HG02973 (cell line): ENCODE measurements around the gene HSF5.
A peak's percentile ranks its signal among the peaks of the same experiment; 100 is the strongest.
"Not testable (repeated sequence)": the region's sequence is repeated elsewhere in the genome, so short reads cannot be mapped to it uniquely, and the experiment has no call there.

ENCODE experiments used
- ATAC-seq: cut with Tn5 transposase; IDR thresholded peaks from one replicate; pipeline ENCODE4 v1.9.1; 2021; ENCODE audit warnings: moderate library complexity; ENCODE audit not compliant: unreplicated experiment

Gene HSF5

GRCh38 chr17:58488428-58488890 lies 251 bp upstream of the HSF5 start:
- no peak for ATAC-seq

- ATAC-seq = no peak
These were observed 3.6 kb downstream of the HSF5 start for GRCh38 chr17:58484600-58484999.

- ATAC-seq = not testable (repeated sequence)
These were observed 6.4 kb downstream of the HSF5 start for GRCh38 chr17:58481798-58482197.

- no peak for ATAC-seq
These were observed 8.1 kb downstream of the HSF5 start for GRCh38 chr17:58480090-58480489.

- ATAC-seq = no peak
These were observed 11.4 kb downstream of the HSF5 start for GRCh38 chr17:58476812-58477211.

GRCh38 chr17:58475985-58476384 lies 12.2 kb downstream of the HSF5 start:
- ATAC-seq = no peak

GRCh38 chr17:58470356-58470755 lies 17.9 kb downstream of the HSF5 start:
- no peak for ATAC-seq

GRCh38 chr17:58468944-58469343 lies 19.3 kb downstream of the HSF5 start:
- no peak for ATAC-seq

GRCh38 chr17:58455491-58455890 lies 32.7 kb downstream of the HSF5 start:
- ATAC-seq = no peak

GRCh38 chr17:58452738-58453137 lies 35.5 kb downstream of the HSF5 start:
- ATAC-seq = no peak

- ATAC-seq = no peak
These were observed 40.9 kb downstream of the HSF5 start for GRCh38 chr17:58447039-58447975.

GRCh38 chr17:58446086-58446485 lies 42.1 kb downstream of the HSF5 start:
- no peak for ATAC-seq

GRCh38 chr17:58436805-58437239 lies 51.4 kb downstream of the HSF5 start:
- no peak for ATAC-seq

GRCh38 chr17:58436245-58436644 lies 52.0 kb downstream of the HSF5 start:
- ATAC-seq = no peak

GRCh38 chr17:58432806-58433573 lies 55.2 kb downstream of the HSF5 start:
- ATAC-seq = no peak

- no peak for ATAC-seq
These were observed 60.4 kb downstream of the HSF5 start for GRCh38 chr17:58427807-58428206.

GRCh38 chr17:58421711-58422110 lies 66.5 kb downstream of the HSF5 start:
- ATAC-seq = no peak

- ATAC-seq = no peak
These were observed 67.4 kb downstream of the HSF5 start for GRCh38 chr17:58420827-58421226.

GRCh38 chr17:58417300-58418092 lies 70.7 kb downstream of the HSF5 start, which contains the start of gene RNF43:
Gene RNF43, minus strand, starts transcription at chr17:58417534. Its CDS starts 1,957 bp downstream, at chr17:58415577.
- ATAC-seq = peak; percentile 93

GRCh38 chr17:58416937-58417299 lies 71.3 kb downstream of the HSF5 start:
- ATAC-seq = no peak

- ATAC-seq = no peak
These were observed 71.8 kb downstream of the HSF5 start for GRCh38 chr17:58416396-58416795.
